B cell (primary cell): ENCODE measurements around the gene MAN2A1. TPM values are rescaled to one million over a fixed set of nuclear protein-coding genes. Genes with fewer than 3 reads are reported as not detected.
A peak's percentile ranks its signal among the peaks of the same experiment; 100 is the strongest.

ENCODE experiments used
- ATAC-seq: fragments of 200-7000 bp; cut with Tn5 transposase; one replicate; pipeline ENCODE4 v1.10.0; 2021; ENCODE audit warnings: low read depth, mild to moderate bottlenecking, moderate number of reproducible peaks, moderate library complexity
- CTCF ChIA-PET: fragments of 350-600 bp; sonication (Branson Sonifier 250); formaldehyde crosslinking; loops from one replicate; lab custom pipeline; 2021; ENCODE audit warnings: antibody characterized with exemption, inconsistent platforms; lab: Charles Lee
- POLR2A ChIA-PET: fragments of 350-600 bp; sonication (Branson Sonifier 250); formaldehyde crosslinking; loops from one replicate; lab custom pipeline; 2021; ENCODE audit warnings: antibody characterized with exemption; lab: Charles Lee
- DNase-seq: peaks from one replicate; pipeline ENCODE4 v3.0.0; 2013
- H2AFZ ChIP-seq: 2 replicates; pipeline ENCODE4 v1.6.1; 2012; ENCODE audit warnings: mild to moderate bottlenecking, low read depth, low read length; ENCODE audit not compliant: insufficient read depth, poor library complexity, severe bottlenecking
- H3K27ac ChIP-seq, 2 donors: 1 replicate in 1 of 2; 2 replicates in 1 of 2; pipeline ENCODE4 v1.5.1; 2012 to 2013; ENCODE audit warnings: low read length in 2 of 2, mild to moderate bottlenecking in 2 of 2, moderate library complexity in 1 of 2
- H3K27me3 ChIP-seq, 4 experiments: fragments of 200-600 bp in 1 of 4; sonication (generic) in 1 of 4; replicated peaks in 1 of 4; 1 replicate in 2 of 4; 2 replicates in 2 of 4; pipeline versions ENCODE4 v1.6.1 to v1.7.0; 2013 to 2016; ENCODE audit warnings: low read length in 3 of 4, mild to moderate bottlenecking in 2 of 4, mixed read lengths in 1 of 4, moderate library complexity in 1 of 4; ENCODE audit not compliant: insufficient read depth in 4 of 4, control insufficient read depth in 3 of 4; ENCODE audit errors: control extremely low read depth in 1 of 4
- H3K36me3 ChIP-seq, 2 experiments: replicated peaks in 1 of 2; 1 replicate in 1 of 2; 2 replicates in 1 of 2; pipeline versions ENCODE4 v1.6.1 to v1.7.1; 2013; ENCODE audit warnings: low read length in 1 of 2; ENCODE audit not compliant: insufficient read depth in 2 of 2, control insufficient read depth in 1 of 2; ENCODE audit errors: control extremely low read depth in 1 of 2, extremely low read depth in 1 of 2
- H3K4me1 ChIP-seq, 2 donors: fragments of 200-600 bp in 1 of 2; sonication (generic) in 1 of 2; 1 replicate in 1 of 2; 2 replicates in 1 of 2; pipeline versions ENCODE4 v1.5.1 to v1.6.1; 2013 to 2017; ENCODE audit warnings: low read length in 2 of 2; ENCODE audit not compliant: control insufficient read depth in 2 of 2, insufficient read depth in 2 of 2
- H3K4me2 ChIP-seq: replicated peaks from 2 replicates; pipeline ENCODE3; 2012; ENCODE audit warnings: mild to moderate bottlenecking, low read depth, low read length; ENCODE audit not compliant: poor library complexity, severe bottlenecking
- H3K4me3 ChIP-seq, 5 experiments: fragments of 200-600 bp in 1 of 5; sonication (generic) in 1 of 5; 1 replicate in 3 of 5; 2 replicates in 2 of 5; pipeline versions ENCODE4 v1.5.1 to v1.7.0; 2011 to 2016; ENCODE audit warnings: low read length in 4 of 5, mild to moderate bottlenecking in 4 of 5, low read depth in 2 of 5, control low read depth in 1 of 5, moderate library complexity in 1 of 5; ENCODE audit not compliant: insufficient read depth in 1 of 5; ENCODE audit errors: control extremely low read depth in 1 of 5, extremely low read depth in 1 of 5
- H3K79me2 ChIP-seq: fragments of 200-600 bp; sonication (generic); one replicate; pipeline ENCODE4 v1.6.0; 2016; ENCODE audit warnings: low read length; ENCODE audit not compliant: control insufficient read depth, insufficient read depth
- H3K9ac ChIP-seq: fragments of 200-600 bp; sonication (generic); 2 replicates; pipeline ENCODE4 v1.6.1; 2017; ENCODE audit warnings: mild to moderate bottlenecking, low read length, moderate library complexity
- H3K9me3 ChIP-seq, 3 donors: one replicate each; pipeline versions ENCODE4 v1.6.1 to v1.7.1; 2013; ENCODE audit warnings: low read length in 2 of 3; ENCODE audit not compliant: control insufficient read depth in 2 of 3, insufficient read depth in 1 of 3; ENCODE audit errors: control extremely low read depth in 1 of 3
- H4K20me1 ChIP-seq: 2 replicates; pipeline ENCODE4 v1.6.0; 2012; ENCODE audit warnings: mild to moderate bottlenecking, low read length; ENCODE audit not compliant: insufficient read depth, control insufficient read depth, poor library complexity, severe bottlenecking
- H3K27ac Mint-ChIP-seq: one replicate; pipeline ENCODE4 v1.8.0; 2021; ENCODE audit warnings: mixed read lengths
- H3K27me3 Mint-ChIP-seq: one replicate; pipeline ENCODE4 v1.8.0; 2021; ENCODE audit warnings: mixed read lengths
- H3K4me1 Mint-ChIP-seq: one replicate; pipeline ENCODE4 v1.8.0; 2021; ENCODE audit warnings: mixed read lengths
- H3K4me3 Mint-ChIP-seq: one replicate; pipeline ENCODE4 v1.8.0; 2021; ENCODE audit warnings: mixed read lengths
- H3K9me3 Mint-ChIP-seq: one replicate; pipeline ENCODE4 v1.8.0; 2022; ENCODE audit warnings: mixed read lengths; ENCODE audit not compliant: insufficient read depth
- CTCF ChIP-seq: fragments of 200-600 bp; IDR thresholded peaks from one replicate; pipeline ENCODE4 v1.8.0; 2022; ENCODE audit warnings: antibody characterized with exemption, mild to moderate bottlenecking
- EZH2 ChIP-seq: IDR thresholded peaks from 2 replicates; pipeline ENCODE4 v1.6.1; 2012; ENCODE audit warnings: borderline replicate concordance, low read depth, mild to moderate bottlenecking, moderate library complexity, low read length; ENCODE audit not compliant: insufficient read depth, poor library complexity, severe bottlenecking
- WGBS: methylation state at CpG from one replicate; pipeline ENCODE4 v1.1.5; 2013; ENCODE audit warnings: missing lambda C conversion rate; ENCODE audit not compliant: insufficient coverage; 5-methylcytosine and 5-hydroxymethylcytosine counted together
- intact Hi-C: fragments of 100-400 bp; cut with micrococcal nuclease; formaldehyde crosslinking; loops from one replicate; pipeline ENCODE4 v1.10.0; 2022
- polyA plus RNA-seq: library from polyadenylated mRNA; depleted of rRNA; stranded (reverse); fragments of >200 nt; gene quantifications from 2 replicates; pipeline ENCODE4 v1.2.3, GENCODE V29; 2012
- total RNA-seq, 2 donors: library from RNA; stranded (reverse); fragments of 120-200 nt in 1 of 2; gene quantifications; 1 replicate in 1 of 2; 2 replicates in 1 of 2; pipeline versions ENCODE4 v1.2.3 to v1.2.4, GENCODE V29; 2013 to 2022

The MAN2A1 gene
- total and polyA plus RNA-seq, 2 donors (not counting 1 experiment from before 2014, with no cell fraction given), result 12.7 to 55.0 TPM

DNA sequence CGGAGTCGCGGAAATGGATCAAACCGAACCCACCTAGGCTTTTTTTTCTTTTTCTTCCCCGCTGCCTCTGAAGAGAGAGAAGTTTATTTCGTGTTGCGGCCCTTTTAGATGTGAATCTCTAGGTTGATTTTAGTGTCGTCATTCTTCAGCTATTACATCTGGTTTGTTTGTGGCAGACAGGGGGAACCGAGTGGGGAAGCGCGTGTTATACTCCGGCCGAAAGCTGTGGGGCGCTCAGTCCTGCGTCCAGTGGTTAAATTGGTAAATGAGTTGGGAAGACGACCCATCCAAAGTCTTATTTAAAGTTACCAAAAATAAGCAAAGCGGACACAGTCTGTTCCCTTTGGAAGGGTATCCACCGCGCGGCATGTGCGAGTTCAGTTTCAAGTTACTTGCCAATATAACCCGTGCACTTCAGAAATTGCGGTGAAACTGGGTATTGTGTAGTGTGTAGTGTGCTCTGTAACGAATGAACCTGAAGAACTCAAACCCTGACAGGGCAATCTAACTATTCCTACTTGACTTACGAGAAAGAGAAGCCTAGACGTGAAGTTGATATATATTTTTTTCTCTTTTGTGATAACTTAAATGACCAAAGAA, 1.3 kb downstream of the MAN2A1 start:
- ChIA-PET POLR2A (interaction anchor here (1.1 to 1.2 kb wide), 2 partner anchors 1308 to 1311 kb away, joined by 3 to 4 read pairs; no protein-coding TSS in a partner anchor), CTCF (interaction anchor here (1.0 to 1.8 kb wide), 6 partner anchors 10 to 38 kb away, joined by 3 to 5 read pairs (median 4); no protein-coding TSS in a partner anchor)
- H3K4me3 ChIP-seq, result peak overlapping the region; percentile 75 to 92 (median 88)
- H3K4me2 ChIP-seq, result peak overlapping the region; percentile 85
- no peaks in the 10 kb centered on the region for H3K36me3 ChIP-seq
- ATAC-seq (peak; percentile 28), DNase-seq (peak; percentile 84)
- peaks cover 42 to 47% of the 10 kb centered on the region in 2 donors for H3K4me1 ChIP-seq
- whole genome bisulfite sequencing, result 0% methylated on average over 16 of the region's 26 CpGs
- TF ChIP-seq EZH2 (no peak), CTCF (peak; percentile 53)
- peak overlapping the region; percentile 90 to 91 for H3K27ac ChIP-seq
- H3K4me3 Mint-ChIP-seq, result peak overlapping the region; percentile 85
- H3K27ac Mint-ChIP-seq, result peak overlapping the region; percentile 81
- no peaks in the 10 kb centered on the region for H3K9me3 Mint-ChIP-seq
- H4K20me1 ChIP-seq, result no peaks in the 10 kb centered on the region
- peaks cover 42% of the 10 kb centered on the region for H3K79me2 ChIP-seq
- no peaks in the 10 kb centered on the region for H3K27me3 ChIP-seq
- peak overlapping the region; percentile 92 for H2AFZ ChIP-seq
- intact Hi-C loops, result loop anchor here (5.0 to 10.0 kb wide), 3 partner anchors 151 to 1824 kb away; partner anchors contain the start of genes CAMK4 and STARD4
- H3K9me3 ChIP-seq, result peaks cover 0 to 9% (median 9%) of the 10 kb centered on the region in 3 donors
- H3K27me3 Mint-ChIP-seq, result peaks cover under 1% of the 10 kb centered on the region
- H3K4me1 Mint-ChIP-seq, result peaks cover 50% of the 10 kb centered on the region
- H3K9ac ChIP-seq, result peak overlapping the region; percentile 90

DNA sequence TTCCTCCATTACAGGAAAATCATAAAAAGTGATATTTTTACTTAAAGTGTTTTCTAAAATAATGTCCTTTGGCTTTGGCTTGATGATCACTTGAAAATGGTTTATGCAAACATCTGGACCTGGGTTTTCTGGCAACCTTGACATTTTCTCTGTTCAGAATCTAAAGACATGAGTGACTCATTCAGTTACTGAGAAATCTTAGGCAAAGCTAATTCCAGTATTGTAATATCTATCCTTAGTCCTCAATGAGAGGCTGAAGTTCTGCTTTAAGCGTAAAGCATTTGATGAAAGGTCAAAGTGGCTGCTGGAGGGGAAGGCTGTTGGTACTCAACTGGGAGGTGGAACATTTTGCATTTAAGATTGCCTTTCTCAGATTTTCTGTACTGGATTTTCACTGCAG, 2.3 kb downstream of the MAN2A1 start:
- Histone ChIP-seq H3K36me3 (no peaks in the 10 kb centered on the region), H2AFZ (no peak overlapping the region), H3K79me2 (peaks cover 52% of the 10 kb centered on the region), H4K20me1 (no peaks in the 10 kb centered on the region), H3K27ac (no peak overlapping the region), H3K9me3 (peaks cover 0 to 9% (median 9%) of the 10 kb centered on the region in 3 donors), H3K9ac (no peak overlapping the region), H3K27me3 (no peaks in the 10 kb centered on the region), H3K4me1 (peaks cover 49 to 57% of the 10 kb centered on the region in 2 donors), H3K4me2 (peak overlapping the region; percentile 85), H3K4me3 (peak overlapping the region in 3 of 5 experiments; percentile 88 to 92 (median 90))
- intact Hi-C loops, result loop anchor here (5.0 to 10.0 kb wide), 3 partner anchors 150 to 1823 kb away; partner anchors contain the start of genes CAMK4 and STARD4
- ChIA-PET CTCF (interaction anchor here (1.3 to 1.8 kb wide), 4 partner anchors 10 to 37 kb away, joined by 3 to 6 read pairs (median 4); no protein-coding TSS in a partner anchor), POLR2A (interaction anchor here (0.6 to 1.6 kb wide), 2 partner anchors 282 to 309 kb away, joined by 4 to 7 read pairs; partner anchors contain the start of gene PJA2)
- no peak for TF ChIP-seq EZH2
- no peak for TF ChIP-seq CTCF
- DNase-seq (no peak), ATAC-seq (no peak)
- peak overlapping the region; percentile 85 for H3K4me3 Mint-ChIP-seq
- H3K27me3 Mint-ChIP-seq, result no peaks in the 10 kb centered on the region
- H3K4me1 Mint-ChIP-seq, result peaks cover 59% of the 10 kb centered on the region
- peak overlapping the region; percentile 71 for H3K27ac Mint-ChIP-seq
- 50% methylated on average over 1 of the region's 1 CpG for WGBS
- no peaks in the 10 kb centered on the region for H3K9me3 Mint-ChIP-seq
